Germinal center (tissue), 1 donor: ENCODE data around the gene TNFRSF25.
"Not testable (repeated sequence)": the region's sequence is repeated elsewhere in the genome, so short reads cannot be mapped to it uniquely, and the experiment has no call there.

Experiments used
- DNase-seq: peaks from one replicate; pipeline ENCODE4 v3.0.0; 2012; ENCODE audit warnings: mixed read lengths, low spot score

TNFRSF25 gene

GRCh38 chr1:6435547-6435946 lies 30.4 kb downstream of the TNFRSF25 start:
- DNase-seq = no peak

DNA sequence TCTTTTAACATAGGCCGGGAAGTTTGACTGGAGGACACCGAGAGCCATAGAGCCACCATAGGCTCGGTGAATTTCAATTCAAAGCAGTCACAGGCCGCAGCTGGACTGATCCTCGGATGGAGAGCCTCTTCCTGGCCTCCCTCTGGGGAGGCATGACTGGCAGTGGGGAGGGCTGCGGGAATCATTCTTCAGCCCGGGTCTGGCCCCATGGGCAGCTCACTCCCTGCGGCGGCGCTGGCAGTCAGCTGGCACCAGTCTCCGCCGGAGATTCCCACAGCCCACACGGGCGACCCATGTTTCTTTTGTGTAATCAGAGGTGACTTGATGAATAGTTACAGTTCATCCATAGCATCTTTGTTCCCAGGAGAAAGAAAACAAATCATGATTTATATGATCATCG lies 30.8 kb downstream of the TNFRSF25 start:
- DNase-seq = no peak

DNA sequence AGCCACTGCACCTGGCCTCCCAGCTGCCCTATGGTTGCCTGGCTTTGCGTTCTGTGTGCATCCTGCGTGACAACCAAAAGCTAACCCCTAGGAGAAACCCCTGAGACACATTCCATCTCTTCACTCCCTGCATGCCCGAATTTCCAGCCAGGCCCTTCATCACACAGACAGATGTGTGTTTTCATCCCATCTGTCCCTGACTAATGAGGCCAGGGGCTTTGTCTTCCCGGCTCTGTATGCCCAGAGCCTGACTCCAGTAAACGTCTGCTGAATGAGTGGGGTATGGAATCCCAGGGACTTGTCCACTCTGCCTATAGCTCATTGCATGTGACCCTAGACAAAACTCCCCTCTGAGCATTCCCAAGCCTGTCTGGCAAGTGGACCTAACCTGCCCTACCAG lies 31.8 kb downstream of the TNFRSF25 start:
- DNase-seq = no peak

GRCh38 chr1:6431645-6432579 lies 34.1 kb downstream of the TNFRSF25 start:
- DNase-seq = not testable (repeated sequence)

DNA sequence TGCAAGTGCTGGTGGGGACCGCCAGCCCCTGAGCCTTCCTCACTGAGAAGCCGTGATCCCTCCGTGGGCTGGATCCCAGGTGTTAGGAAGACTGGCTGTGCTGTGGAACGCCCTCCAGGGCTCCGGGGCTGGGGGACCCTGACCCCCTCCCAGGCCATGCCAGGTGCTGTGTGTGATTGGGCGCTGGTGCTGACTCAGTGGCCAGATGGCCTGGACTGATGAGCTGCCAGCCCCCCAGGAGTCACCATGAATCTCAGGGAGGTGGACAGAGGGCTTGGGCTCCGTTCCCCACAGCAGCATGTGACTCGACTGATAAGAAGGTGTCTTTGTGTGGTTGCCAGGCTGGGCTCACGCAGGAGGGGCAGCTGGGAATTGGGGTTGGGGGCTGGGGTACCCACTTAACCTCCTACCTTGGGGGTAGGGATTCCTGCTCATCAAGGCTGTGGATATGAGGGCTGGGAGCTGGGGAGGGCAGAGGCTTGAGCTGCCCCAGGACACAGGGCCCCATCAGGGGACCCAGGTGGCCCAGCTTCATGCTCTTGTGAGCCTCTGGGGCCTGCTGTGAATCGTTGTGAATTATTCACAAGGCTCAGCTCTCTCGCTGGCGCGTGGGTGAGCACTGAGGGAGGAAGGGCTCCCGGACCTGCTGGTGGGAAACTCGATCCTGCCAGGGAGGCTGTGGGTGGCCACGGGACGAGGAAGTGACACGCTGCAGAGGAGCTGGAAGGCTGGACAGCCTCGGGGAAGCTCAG lies 36.1 kb downstream of the TNFRSF25 start:
- DNase-seq = not testable (repeated sequence)

- not testable (repeated sequence) for DNase-seq
Measured at GRCh38 chr1:6428453-6428852, 37.5 kb downstream of the TNFRSF25 start.

GRCh38 chr1:6427441-6428390 lies 38.3 kb downstream of the TNFRSF25 start:
- DNase-seq = no peak

- no peak for DNase-seq
Measured at GRCh38 chr1:6426972-6427350, 39.0 kb downstream of the TNFRSF25 start.

- DNase-seq = no peak
Measured at GRCh38 chr1:6426277-6426971, 39.5 kb downstream of the TNFRSF25 start.

DNA sequence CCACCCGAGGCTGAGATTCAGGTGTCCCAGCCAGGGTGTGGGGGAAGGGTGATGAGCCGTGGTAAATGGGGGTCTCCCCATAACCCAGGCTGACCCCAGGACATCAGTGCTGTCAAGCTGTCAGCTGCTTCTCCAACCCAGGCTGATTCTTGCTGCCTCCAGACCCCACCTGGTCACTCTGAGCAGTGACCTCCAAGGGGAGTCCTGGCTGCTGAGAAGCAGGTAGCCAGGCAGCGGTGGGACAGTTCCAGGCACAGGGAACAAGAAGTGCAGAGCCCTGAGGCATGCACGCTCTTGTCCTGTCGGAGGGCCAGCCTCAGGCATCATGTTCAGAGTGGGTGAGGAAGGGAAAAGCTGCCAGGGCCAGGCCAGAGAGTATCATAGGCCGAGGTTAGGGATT lies 40.3 kb downstream of the TNFRSF25 start:
- DNase-seq = no peak

DNA sequence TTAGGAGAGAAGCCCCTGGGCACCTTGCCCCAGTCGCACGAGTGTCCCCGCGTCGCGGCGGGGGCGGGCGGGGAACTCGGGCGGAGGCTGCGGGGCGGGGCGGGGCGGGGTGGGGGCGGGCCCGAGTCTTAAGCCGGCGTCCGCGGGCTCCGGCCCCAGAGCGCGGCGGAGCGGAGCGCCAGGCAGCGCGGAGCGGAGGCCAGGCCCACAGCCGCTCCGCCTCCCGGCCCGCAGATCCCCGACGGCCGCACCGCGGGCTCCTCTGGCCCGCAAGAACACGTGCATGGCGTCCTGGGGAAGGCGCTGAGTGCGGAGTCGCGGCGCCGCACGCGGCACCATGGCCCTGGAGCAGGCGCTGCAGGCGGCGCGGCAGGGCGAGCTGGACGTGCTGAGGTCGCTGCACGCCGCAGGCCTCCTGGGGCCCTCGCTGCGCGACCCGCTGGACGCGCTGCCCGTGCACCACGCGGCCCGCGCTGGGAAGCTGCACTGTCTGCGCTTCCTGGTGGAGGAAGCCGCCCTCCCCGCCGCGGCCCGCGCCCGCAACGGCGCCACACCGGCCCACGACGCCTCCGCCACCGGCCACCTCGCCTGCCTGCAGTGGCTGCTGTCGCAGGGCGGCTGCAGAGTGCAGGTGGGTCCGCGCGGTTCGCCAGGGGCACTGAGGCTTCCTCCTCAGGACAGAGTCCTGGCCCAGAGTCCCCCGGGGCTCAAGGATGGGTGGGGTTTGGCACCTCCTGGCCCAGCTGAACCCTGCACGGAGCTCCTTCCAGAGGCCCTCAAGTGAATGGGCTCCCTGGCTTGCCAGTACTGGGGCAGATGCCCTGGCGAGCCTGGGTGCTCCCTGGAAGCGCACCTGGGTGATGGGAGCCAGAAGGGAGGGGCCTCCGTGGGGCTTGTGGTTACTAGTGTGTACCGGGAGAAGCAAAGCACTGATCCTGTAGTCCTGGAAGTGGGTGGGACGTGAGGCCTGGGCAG lies 41.1 kb downstream of the TNFRSF25 start, which contains the start of gene ESPN:
Gene ESPN (plus strand): TSS at position 158 of the 975 bp plus-strand sequence. CDS start 180 bp downstream, at position 338.
- DNase-seq = peak; percentile 49

- no peak for DNase-seq
Measured at GRCh38 chr1:6424000-6424565, 41.9 kb downstream of the TNFRSF25 start.

DNA sequence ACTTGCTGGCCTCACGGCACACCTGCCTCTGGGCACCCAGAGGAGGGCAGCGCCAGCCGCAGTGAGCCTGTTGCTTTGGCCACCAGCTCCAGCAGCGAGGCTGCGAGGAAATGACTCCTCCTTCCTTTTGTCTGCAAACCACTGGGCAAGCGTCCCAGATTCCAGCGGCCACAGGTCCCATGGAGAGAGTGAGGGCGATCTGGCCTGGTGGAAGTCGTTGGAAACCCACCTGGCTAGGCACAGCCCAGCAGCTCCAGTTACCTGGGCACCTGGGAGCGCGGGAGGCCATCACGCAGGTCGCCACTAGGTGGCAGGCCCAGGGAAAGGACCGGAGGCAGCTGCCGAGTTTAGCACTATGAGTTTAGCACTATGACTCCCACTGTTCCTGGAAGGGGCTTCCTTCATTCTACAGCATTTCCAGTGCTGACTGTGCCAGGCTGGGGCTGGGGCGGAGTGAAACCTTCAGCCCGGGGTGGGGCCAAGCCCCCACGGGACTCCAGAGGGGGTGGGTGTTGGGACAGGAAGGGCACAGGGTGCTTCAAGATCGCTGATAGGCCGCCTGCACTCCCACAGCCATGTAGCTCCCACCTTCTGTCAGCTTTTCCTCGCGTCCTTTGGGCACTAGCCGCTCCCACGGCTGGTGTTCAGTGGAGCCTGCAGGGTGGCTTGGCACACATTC lies 42.5 kb downstream of the TNFRSF25 start:
- peak; percentile 79 for DNase-seq

GRCh38 chr1:6421266-6421665 lies 44.7 kb downstream of the TNFRSF25 start:
- no peak for DNase-seq

GRCh38 chr1:6420454-6421042 lies 45.4 kb downstream of the TNFRSF25 start:
- DNase-seq = no peak

DNA sequence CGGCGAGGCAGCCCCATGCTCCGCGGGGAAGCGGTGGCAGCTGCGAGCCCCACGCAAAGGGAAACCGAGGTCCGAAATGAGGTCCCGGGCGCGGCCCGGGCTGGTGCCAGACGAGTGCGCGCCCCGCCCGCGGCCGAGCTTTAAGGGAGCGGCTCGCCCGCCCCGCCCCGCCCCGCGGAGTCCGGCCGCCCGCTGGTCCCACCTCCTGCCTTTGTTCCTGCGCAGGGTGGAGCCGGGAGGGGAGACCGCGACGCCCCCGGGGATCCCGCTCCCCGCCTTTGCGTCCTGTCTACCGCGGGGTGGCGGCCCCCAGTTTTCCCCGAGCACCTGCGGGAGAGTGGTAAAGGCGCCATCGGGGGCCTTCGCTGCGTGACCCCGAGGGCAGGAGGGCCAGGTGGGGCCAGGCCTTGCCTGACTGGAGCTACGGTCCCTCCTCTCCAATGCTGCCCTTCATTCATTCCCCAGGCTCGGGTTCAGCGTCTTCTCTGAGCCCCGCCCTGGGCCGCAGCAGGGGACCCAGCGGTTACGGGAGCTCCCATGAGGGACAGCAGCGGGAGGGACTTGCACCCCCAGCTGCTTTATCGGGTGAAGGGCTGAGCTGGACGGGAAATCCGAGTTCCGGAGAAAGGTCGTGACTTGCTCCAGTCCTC lies 46.0 kb downstream of the TNFRSF25 start, which contains the start of gene HES2:
Gene HES2 (minus strand): TSS at position 116 of the 650 bp plus-strand sequence. CDS start 99 bp downstream, at position 17.
- no peak for DNase-seq

DNA sequence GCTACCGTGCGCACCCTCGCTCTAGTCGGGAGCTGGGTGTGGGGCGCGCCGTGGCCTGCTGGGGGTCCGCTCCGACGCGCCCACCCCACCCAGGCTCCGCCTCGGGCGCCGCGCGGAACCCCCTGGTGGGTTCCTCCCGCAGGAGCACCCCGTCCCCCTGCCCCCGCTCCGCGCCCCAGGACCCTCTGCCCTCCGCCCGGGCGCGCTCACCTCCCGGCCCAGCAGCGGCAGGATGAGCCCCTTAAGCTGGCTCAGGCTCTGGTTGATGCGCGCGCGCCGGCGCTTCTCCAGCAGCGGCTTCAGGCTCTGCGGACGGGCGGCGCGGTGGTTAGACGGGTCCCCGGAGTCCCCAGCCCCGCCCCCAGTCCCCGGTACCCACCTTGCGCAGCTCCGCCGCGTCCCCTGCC lies 46.6 kb downstream of the TNFRSF25 start:
- DNase-seq = no peak
